Upper lobe of left lung (tissue), 4 donors: ENCODE data around the gene CHRNB1.

Source experiments
- EP300 ChIP-seq, 4 donors: sonication (generic); formaldehyde crosslinking; IDR thresholded peaks; one replicate each; pipeline ENCODE4 v1.5.1; 2017; ENCODE audit warnings: antibody characterized with exemption in 4 of 4, control low read depth in 2 of 4
- TF ChIP-seq, protein P1 (sequence below), 6 experiments: fragments of 450-650 bp in 4 of 6; fragments of 200-600 bp in 2 of 6; sonication (generic) in 2 of 6; IDR thresholded peaks; one replicate each; pipeline ENCODE4 v1.5.1; 2016 to 2019; ENCODE audit warnings: antibody characterized with exemption in 6 of 6

DNA sequence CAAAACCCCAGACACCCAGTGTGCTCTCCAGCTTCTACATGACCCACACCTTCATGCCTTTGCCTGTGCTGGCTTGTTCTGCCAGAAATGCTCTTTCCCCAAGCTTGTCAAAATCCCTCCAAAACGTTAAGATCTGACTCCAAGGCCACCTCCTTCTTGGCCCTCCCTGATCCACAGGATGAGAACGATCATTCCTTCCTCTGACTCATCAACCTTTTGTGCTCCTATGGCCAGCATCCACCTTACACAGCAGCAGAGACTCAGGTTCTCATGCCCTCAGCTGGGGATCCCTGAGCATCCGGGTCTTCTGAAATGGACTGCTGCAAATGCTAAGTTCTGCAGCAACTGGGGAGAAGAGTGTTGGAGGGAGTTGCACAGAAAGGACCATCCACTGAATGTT is 31.6 kb downstream of the CHRNB1 start:
- TF ChIP-seq EP300 (IDR thresholded peaks at IDR 0.05): no peak
- TF ChIP-seq, protein P1, sequence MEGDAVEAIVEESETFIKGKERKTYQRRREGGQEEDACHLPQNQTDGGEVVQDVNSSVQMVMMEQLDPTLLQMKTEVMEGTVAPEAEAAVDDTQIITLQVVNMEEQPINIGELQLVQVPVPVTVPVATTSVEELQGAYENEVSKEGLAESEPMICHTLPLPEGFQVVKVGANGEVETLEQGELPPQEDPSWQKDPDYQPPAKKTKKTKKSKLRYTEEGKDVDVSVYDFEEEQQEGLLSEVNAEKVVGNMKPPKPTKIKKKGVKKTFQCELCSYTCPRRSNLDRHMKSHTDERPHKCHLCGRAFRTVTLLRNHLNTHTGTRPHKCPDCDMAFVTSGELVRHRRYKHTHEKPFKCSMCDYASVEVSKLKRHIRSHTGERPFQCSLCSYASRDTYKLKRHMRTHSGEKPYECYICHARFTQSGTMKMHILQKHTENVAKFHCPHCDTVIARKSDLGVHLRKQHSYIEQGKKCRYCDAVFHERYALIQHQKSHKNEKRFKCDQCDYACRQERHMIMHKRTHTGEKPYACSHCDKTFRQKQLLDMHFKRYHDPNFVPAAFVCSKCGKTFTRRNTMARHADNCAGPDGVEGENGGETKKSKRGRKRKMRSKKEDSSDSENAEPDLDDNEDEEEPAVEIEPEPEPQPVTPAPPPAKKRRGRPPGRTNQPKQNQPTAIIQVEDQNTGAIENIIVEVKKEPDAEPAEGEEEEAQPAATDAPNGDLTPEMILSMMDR (IDR thresholded peaks at IDR 0.05): no peak
